ENCODE data around the gene IRF9. TPM values are rescaled to one million over a fixed set of nuclear protein-coding genes. Genes with fewer than 3 reads are reported as not detected.

IRF9 gene
- total and polyA plus RNA-seq, 2 of the 13 experiments (the other 11 are each of a cell fraction or from before 2014, with no cell fraction given), result 14.9 to 49.7 TPM

DNA sequence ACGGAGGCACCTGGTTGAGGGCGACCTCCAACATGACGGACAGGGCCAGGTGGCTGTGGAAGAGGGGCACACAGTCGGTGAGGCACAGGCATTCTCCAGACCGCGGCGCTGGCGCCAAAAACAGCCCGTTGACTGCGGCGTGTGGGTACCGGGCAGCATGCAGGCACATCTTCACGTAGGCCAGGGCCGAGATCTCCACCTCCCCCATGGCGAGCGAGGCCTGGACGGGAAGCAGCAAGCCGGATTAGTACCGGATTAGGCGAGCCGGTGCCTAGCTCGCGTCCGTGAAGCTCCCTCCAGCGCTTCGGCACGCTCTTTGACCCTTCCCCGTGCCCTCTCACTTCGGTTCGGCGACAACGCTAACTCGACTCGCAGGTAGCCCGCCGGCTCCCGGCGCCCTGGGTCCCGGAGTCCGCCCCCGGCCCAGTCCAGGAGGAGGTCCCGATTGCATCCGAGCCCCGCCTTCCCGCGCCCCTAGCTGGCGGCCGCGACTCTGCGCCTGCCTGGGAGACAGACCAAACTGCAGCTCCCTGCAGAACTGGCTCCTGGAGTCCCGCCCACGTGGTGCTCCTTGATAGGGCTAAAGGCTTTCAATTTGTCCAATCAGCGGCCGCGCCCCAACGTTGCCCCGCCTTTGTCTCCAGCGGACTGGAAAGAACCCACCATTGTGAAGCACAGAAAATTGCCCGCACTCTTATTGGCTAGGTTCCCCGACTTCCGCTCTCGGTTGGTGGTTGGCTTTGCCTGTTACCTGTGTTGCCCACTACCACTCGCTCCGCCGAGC, 19.8 kb upstream of the IRF9 start, which contains the start of gene EMC9 (continued):
- TF ChIP-seq PRDM10 (CRISPR knock-in tag; IDR thresholded peaks at IDR 0.05; ENCODE audit: low read depth), result peak; percentile 83; the same call in 1 of the 2 replicates
- TF ChIP-seq, protein P1, sequence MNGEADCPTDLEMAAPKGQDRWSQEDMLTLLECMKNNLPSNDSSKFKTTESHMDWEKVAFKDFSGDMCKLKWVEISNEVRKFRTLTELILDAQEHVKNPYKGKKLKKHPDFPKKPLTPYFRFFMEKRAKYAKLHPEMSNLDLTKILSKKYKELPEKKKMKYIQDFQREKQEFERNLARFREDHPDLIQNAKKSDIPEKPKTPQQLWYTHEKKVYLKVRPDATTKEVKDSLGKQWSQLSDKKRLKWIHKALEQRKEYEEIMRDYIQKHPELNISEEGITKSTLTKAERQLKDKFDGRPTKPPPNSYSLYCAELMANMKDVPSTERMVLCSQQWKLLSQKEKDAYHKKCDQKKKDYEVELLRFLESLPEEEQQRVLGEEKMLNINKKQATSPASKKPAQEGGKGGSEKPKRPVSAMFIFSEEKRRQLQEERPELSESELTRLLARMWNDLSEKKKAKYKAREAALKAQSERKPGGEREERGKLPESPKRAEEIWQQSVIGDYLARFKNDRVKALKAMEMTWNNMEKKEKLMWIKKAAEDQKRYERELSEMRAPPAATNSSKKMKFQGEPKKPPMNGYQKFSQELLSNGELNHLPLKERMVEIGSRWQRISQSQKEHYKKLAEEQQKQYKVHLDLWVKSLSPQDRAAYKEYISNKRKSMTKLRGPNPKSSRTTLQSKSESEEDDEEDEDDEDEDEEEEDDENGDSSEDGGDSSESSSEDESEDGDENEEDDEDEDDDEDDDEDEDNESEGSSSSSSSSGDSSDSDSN (CRISPR knock-in tag; IDR thresholded peaks at IDR 0.05), result peak; percentile 100
- TF ChIP-seq MYC (CRISPR knock-in tag; IDR thresholded peaks at IDR 0.05; ENCODE audit: borderline replicate concordance), result peak; percentile 86
- TF ChIP-seq HNRNPL (IDR thresholded peaks at IDR 0.05; ENCODE audit: low read depth, low read length), result peak; percentile 92
- TF ChIP-seq ZMYM2 (CRISPR knock-in tag; IDR thresholded peaks at IDR 0.05), result no peak
- TF ChIP-seq, protein P2, sequence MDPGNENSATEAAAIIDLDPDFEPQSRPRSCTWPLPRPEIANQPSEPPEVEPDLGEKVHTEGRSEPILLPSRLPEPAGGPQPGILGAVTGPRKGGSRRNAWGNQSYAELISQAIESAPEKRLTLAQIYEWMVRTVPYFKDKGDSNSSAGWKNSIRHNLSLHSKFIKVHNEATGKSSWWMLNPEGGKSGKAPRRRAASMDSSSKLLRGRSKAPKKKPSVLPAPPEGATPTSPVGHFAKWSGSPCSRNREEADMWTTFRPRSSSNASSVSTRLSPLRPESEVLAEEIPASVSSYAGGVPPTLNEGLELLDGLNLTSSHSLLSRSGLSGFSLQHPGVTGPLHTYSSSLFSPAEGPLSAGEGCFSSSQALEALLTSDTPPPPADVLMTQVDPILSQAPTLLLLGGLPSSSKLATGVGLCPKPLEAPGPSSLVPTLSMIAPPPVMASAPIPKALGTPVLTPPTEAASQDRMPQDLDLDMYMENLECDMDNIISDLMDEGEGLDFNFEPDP (CRISPR knock-in tag; conservative IDR thresholded peaks at IDR 0.05), result no peak
- no peak for TF ChIP-seq ZNF878 (CRISPR knock-in tag; IDR thresholded peaks at IDR 0.05)
- TF ChIP-seq ISX (CRISPR knock-in tag; conservative IDR thresholded peaks at IDR 0.05), result no peak
- TF ChIP-seq NR0B2 (CRISPR knock-in tag; IDR thresholded peaks at IDR 0.05), result peak; percentile 89
- TF ChIP-seq HIVEP1 (CRISPR knock-in tag; IDR thresholded peaks at IDR 0.05), result peak; percentile 5; the same call in 1 of the 2 replicates
- no peak for TF ChIP-seq SMARCC2 (IDR thresholded peaks at IDR 0.05)
- TF ChIP-seq, protein P3, sequence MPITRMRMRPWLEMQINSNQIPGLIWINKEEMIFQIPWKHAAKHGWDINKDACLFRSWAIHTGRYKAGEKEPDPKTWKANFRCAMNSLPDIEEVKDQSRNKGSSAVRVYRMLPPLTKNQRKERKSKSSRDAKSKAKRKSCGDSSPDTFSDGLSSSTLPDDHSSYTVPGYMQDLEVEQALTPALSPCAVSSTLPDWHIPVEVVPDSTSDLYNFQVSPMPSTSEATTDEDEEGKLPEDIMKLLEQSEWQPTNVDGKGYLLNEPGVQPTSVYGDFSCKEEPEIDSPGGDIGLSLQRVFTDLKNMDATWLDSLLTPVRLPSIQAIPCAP (CRISPR knock-in tag; IDR thresholded peaks at IDR 0.05; ENCODE audit: low read depth), result no peak; the same call in 1 of the 2 replicates
- peak; percentile 96 for TF ChIP-seq KDM4B (CRISPR knock-in tag; IDR thresholded peaks at IDR 0.05)
- TF ChIP-seq REL (CRISPR knock-in tag; conservative IDR thresholded peaks at IDR 0.05), result no peak
- peak; percentile 88 for TF ChIP-seq CREM (IDR thresholded peaks at IDR 0.05)
- peak; percentile 58; the same call in 1 of the 2 replicates for TF ChIP-seq CREM (CRISPR knock-in tag; IDR thresholded peaks at IDR 0.05)
- peak; percentile 95 for TF ChIP-seq ZNF724P (CRISPR knock-in tag; IDR thresholded peaks at IDR 0.05; ENCODE audit: borderline replicate concordance)
- peak; percentile 51; the same call in 1 of the 2 replicates for TF ChIP-seq TEF (CRISPR knock-in tag; IDR thresholded peaks at IDR 0.05)
- peak; percentile 64; the same call in 1 of the 2 replicates for TF ChIP-seq MLLT10 (CRISPR knock-in tag; IDR thresholded peaks at IDR 0.05)
- TF ChIP-seq RAD51 (IDR thresholded peaks at IDR 0.05; ENCODE audit: borderline replicate concordance), result peak; percentile 39; the same call in 1 of the 2 replicates

All from HepG2 (cell line).